ENCODE results near the gene DENND1A. TPM values are rescaled to one million over a fixed set of nuclear protein-coding genes. Genes with fewer than 3 reads are reported as not detected.

The DENND1A gene
- total RNA-seq, 2 experiments from 2014 or later: 13.9 to 20.3 TPM

- no peak overlapping the region for H3K4me3 Mint-ChIP-seq
- no peak for ATAC-seq (ENCODE audit: low read depth)
- no peak overlapping the region for H3K27ac Mint-ChIP-seq
- H3K27me3 Mint-ChIP-seq: peaks cover 6% of the 10 kb centered on the region
- no peaks in the 10 kb centered on the region for H3K36me3 Mint-ChIP-seq
- no peaks in the 10 kb centered on the region for H3K4me1 Mint-ChIP-seq
- no peaks in the 10 kb centered on the region for H3K9me3 Mint-ChIP-seq
- POLR2A ChIA-PET: no interaction called here
- no peak for DNase-seq
Observed at GRCh38 chr9:123365881-123366528, 563.9 kb downstream of the DENND1A start.

GRCh38 chr9:123365287-123365880, 564.5 kb downstream of the DENND1A start:
- Mint-ChIP-seq H3K27me3 (peaks cover 6% of the 10 kb centered on the region), H3K4me3 (no peak overlapping the region), H3K4me1 (no peaks in the 10 kb centered on the region), H3K9me3 (no peaks in the 10 kb centered on the region), H3K27ac (no peak overlapping the region), H3K36me3 (no peaks in the 10 kb centered on the region)
- no peak for ATAC-seq (ENCODE audit: low read depth)
- DNase-seq: no peak
- POLR2A ChIA-PET: no interaction called here

GRCh38 chr9:123364241-123364824, 565.6 kb downstream of the DENND1A start:
- ATAC-seq (ENCODE audit: low read depth): no peak

GRCh38 chr9:123362856-123363255, 567.1 kb downstream of the DENND1A start:
- Mint-ChIP-seq H3K4me3 (no peak overlapping the region), H3K36me3 (no peaks in the 10 kb centered on the region), H3K9me3 (no peaks in the 10 kb centered on the region), H3K4me1 (peaks cover 17% of the 10 kb centered on the region), H3K27me3 (peaks cover 4% of the 10 kb centered on the region), H3K27ac (no peak overlapping the region)
- no peak for DNase-seq
- ATAC-seq (ENCODE audit: low read depth): no peak
- POLR2A ChIA-PET: no interaction called here

More at GRCh38 chr9:123364241-123364824, 565.6 kb downstream of the DENND1A start:
- POLR2A ChIA-PET: no interaction called here
- H3K27me3 Mint-ChIP-seq: peaks cover 6% of the 10 kb centered on the region
- H3K36me3 Mint-ChIP-seq: no peaks in the 10 kb centered on the region
- no peak overlapping the region for H3K4me3 Mint-ChIP-seq
- no peak overlapping the region for H3K27ac Mint-ChIP-seq
- no peaks in the 10 kb centered on the region for H3K9me3 Mint-ChIP-seq
- peaks cover 7% of the 10 kb centered on the region for H3K4me1 Mint-ChIP-seq
- no peak for DNase-seq

GRCh38 chr9:123361731-123362510, 568.0 kb downstream of the DENND1A start:
- Mint-ChIP-seq H3K9me3 (no peaks in the 10 kb centered on the region), H3K27ac (no peak overlapping the region), H3K4me3 (no peak overlapping the region), H3K4me1 (peaks cover 17% of the 10 kb centered on the region), H3K27me3 (peaks cover 4% of the 10 kb centered on the region), H3K36me3 (no peaks in the 10 kb centered on the region)
- ATAC-seq (ENCODE audit: low read depth) (no peak), DNase-seq (no peak)
- POLR2A ChIA-PET: no interaction called here

GRCh38 chr9:123361086-123361730, 568.7 kb downstream of the DENND1A start:
- no peaks in the 10 kb centered on the region for H3K9me3 Mint-ChIP-seq
- no peak overlapping the region for H3K27ac Mint-ChIP-seq
- no peak for ATAC-seq (ENCODE audit: low read depth)
- no peaks in the 10 kb centered on the region for H3K36me3 Mint-ChIP-seq
- no peak overlapping the region for H3K4me3 Mint-ChIP-seq
- POLR2A ChIA-PET: no interaction called here
- H3K4me1 Mint-ChIP-seq: peaks cover 17% of the 10 kb centered on the region
- H3K27me3 Mint-ChIP-seq: peaks cover 4% of the 10 kb centered on the region
- no peak for DNase-seq

- Mint-ChIP-seq H3K4me1 (peaks cover 17% of the 10 kb centered on the region), H3K36me3 (no peaks in the 10 kb centered on the region), H3K27me3 (peaks cover 4% of the 10 kb centered on the region), H3K9me3 (no peaks in the 10 kb centered on the region), H3K27ac (no peak overlapping the region), H3K4me3 (no peak overlapping the region)
- DNase-seq (peak; percentile 58), ATAC-seq (ENCODE audit: low read depth) (peak; percentile 30)
- POLR2A ChIA-PET: no interaction called here
Observed at GRCh38 chr9:123360161-123361085, 569.5 kb downstream of the DENND1A start.

GRCh38 chr9:123359546-123359945, 570.4 kb downstream of the DENND1A start:
- no peak for ATAC-seq (ENCODE audit: low read depth)
- Mint-ChIP-seq H3K36me3 (no peaks in the 10 kb centered on the region), H3K27me3 (peaks cover 2% of the 10 kb centered on the region), H3K4me1 (peaks cover 17% of the 10 kb centered on the region), H3K9me3 (no peaks in the 10 kb centered on the region), H3K27ac (no peak overlapping the region), H3K4me3 (no peak overlapping the region)
- POLR2A ChIA-PET: interaction anchor here (0.7 kb wide), 1 partner anchor 419 kb away, joined by 3 read pairs; no protein-coding TSS in a partner anchor
- DNase-seq: no peak

GRCh38 chr9:123359106-123359505, 570.8 kb downstream of the DENND1A start:
- Mint-ChIP-seq H3K9me3 (no peaks in the 10 kb centered on the region), H3K4me3 (no peak overlapping the region), H3K27me3 (peaks cover 2% of the 10 kb centered on the region), H3K27ac (no peak overlapping the region), H3K36me3 (no peaks in the 10 kb centered on the region), H3K4me1 (peaks cover 19% of the 10 kb centered on the region)
- ATAC-seq (ENCODE audit: low read depth) (no peak), DNase-seq (no peak)
- POLR2A ChIA-PET: interaction anchor here (0.7 kb wide), 1 partner anchor 419 kb away, joined by 3 read pairs; no protein-coding TSS in a partner anchor

- Mint-ChIP-seq H3K9me3 (no peaks in the 10 kb centered on the region), H3K4me3 (no peak overlapping the region), H3K27ac (no peak overlapping the region), H3K27me3 (peaks cover 2% of the 10 kb centered on the region), H3K36me3 (no peaks in the 10 kb centered on the region), H3K4me1 (peaks cover 21% of the 10 kb centered on the region)
- POLR2A ChIA-PET: no interaction called here
- DNase-seq (no peak), ATAC-seq (ENCODE audit: low read depth) (no peak)
Observed at GRCh38 chr9:123358181-123358905, 571.6 kb downstream of the DENND1A start.

GRCh38 chr9:123357743-123358059, 572.2 kb downstream of the DENND1A start:
- H3K36me3 Mint-ChIP-seq: no peaks in the 10 kb centered on the region
- DNase-seq (no peak), ATAC-seq (ENCODE audit: low read depth) (no peak)
- H3K4me1 Mint-ChIP-seq: peaks cover 21% of the 10 kb centered on the region
- POLR2A ChIA-PET: no interaction called here
- H3K4me3 Mint-ChIP-seq: no peak overlapping the region
- H3K9me3 Mint-ChIP-seq: no peaks in the 10 kb centered on the region
- H3K27ac Mint-ChIP-seq: no peak overlapping the region
- H3K27me3 Mint-ChIP-seq: peaks cover 4% of the 10 kb centered on the region
